Stimulated activated CD8-positive, alpha-beta memory T cell treated with anti-CD3 and anti-CD28 coated beads, Interleukin-15, amount 100 ng/mL, for 1 hour (primary cell): ENCODE data around the gene LRG1.

Source experiments
- DNase-seq: peaks from one replicate; pipeline ENCODE4 v3.0.0-alpha.2; 2020; ENCODE audit warnings: low read depth

The LRG1 gene

GRCh38 chr19:4508698-4509097 lies 31.1 kb downstream of the LRG1 start:
- DNase-seq = no peak

- no peak for DNase-seq
Observed at GRCh38 chr19:4507804-4508203, 32.0 kb downstream of the LRG1 start.

GRCh38 chr19:4507150-4507452 lies 32.7 kb downstream of the LRG1 start:
- DNase-seq = no peak

GRCh38 chr19:4506449-4507149 lies 33.2 kb downstream of the LRG1 start:
- DNase-seq = no peak

- no peak for DNase-seq
Observed at GRCh38 chr19:4505570-4506448, 34.0 kb downstream of the LRG1 start.

- DNase-seq = no peak
Observed at GRCh38 chr19:4504891-4505569, 34.8 kb downstream of the LRG1 start.

- no peak for DNase-seq
Observed at GRCh38 chr19:4504297-4504701, 35.5 kb downstream of the LRG1 start.

- no peak for DNase-seq
Observed at GRCh38 chr19:4503825-4504170, 36.0 kb downstream of the LRG1 start.

- no peak for DNase-seq
Observed at GRCh38 chr19:4503132-4503824, 36.6 kb downstream of the LRG1 start.

GRCh38 chr19:4502282-4503131 lies 37.3 kb downstream of the LRG1 start:
- no peak for DNase-seq

- no peak for DNase-seq
Observed at GRCh38 chr19:4501691-4502090, 38.1 kb downstream of the LRG1 start.

GRCh38 chr19:4500841-4501591 lies 38.8 kb downstream of the LRG1 start:
- DNase-seq = no peak

GRCh38 chr19:4499855-4500254 lies 40.0 kb downstream of the LRG1 start:
- DNase-seq = no peak

GRCh38 chr19:4499318-4499717 lies 40.5 kb downstream of the LRG1 start:
- no peak for DNase-seq

- DNase-seq = no peak
Observed at GRCh38 chr19:4498694-4499093, 41.1 kb downstream of the LRG1 start.

GRCh38 chr19:4497770-4498389 lies 42.0 kb downstream of the LRG1 start:
- no peak for DNase-seq

GRCh38 chr19:4496304-4496703 lies 43.5 kb downstream of the LRG1 start:
- DNase-seq = no peak

GRCh38 chr19:4495471-4495870 lies 44.4 kb downstream of the LRG1 start:
- no peak for DNase-seq

- no peak for DNase-seq
Observed at GRCh38 chr19:4494691-4495064, 45.2 kb downstream of the LRG1 start.

- DNase-seq = no peak
Observed at GRCh38 chr19:4493929-4494690, 45.7 kb downstream of the LRG1 start.
